NOMO-1 treated with dmso at 0.1 percent for 144 hours (cell line): ENCODE measurements around the gene CRADD.
"Not testable (repeated sequence)": the region's sequence is repeated elsewhere in the genome, so short reads cannot be mapped to it uniquely, and the experiment has no call there.

ENCODE experiments used
- DNase-seq: peaks from one replicate; lab custom pipeline; 2025; ENCODE audit not compliant: unreplicated experiment; lab: John Stamatoyannopoulos, UW

The CRADD gene

DNA sequence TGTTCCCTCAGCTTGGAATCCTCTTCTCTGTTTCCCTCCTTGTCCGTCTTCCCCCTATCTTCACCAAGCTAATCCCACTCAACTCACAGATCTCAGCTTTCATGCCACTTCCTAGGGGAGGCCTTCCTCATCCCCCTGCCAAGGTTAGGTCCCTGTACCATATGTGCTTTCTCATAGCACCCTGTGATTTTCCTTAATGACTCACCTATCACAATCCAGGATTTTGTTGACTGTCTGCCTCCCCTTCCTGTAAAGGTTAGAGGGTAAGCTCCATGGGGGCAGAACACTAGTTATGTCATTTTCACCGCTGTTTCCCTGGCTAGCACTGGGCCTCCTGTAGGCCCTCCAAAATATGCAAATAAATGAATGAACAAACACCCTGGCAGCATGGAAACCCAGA is 57.6 kb downstream of the CRADD start:
- no peak for DNase-seq

DNA sequence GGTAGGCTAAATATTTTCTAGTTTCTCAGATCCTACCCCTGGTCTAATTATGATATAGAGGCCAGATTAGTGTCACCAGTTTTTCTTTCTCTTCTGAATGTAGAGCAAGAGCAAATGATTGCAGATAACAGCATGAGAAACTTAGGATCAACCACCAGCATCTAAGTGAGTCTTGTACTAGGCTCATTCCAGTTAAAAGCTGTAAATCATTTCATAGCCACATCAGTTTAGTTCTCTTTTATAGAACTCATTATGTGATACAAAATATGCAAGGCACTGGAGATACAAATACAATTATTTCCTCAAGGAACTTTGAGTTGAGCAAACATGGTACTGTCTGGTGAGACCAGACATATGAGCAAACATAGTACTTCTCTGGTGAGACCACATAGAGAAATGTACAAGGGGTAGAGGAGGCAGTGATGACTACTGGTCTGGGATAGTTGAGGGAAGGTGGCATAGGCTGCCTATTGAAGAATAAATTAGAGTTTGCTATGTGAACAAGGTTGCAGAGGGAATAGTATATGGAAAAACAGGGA is 59.5 kb downstream of the CRADD start:
- no peak for DNase-seq

DNA sequence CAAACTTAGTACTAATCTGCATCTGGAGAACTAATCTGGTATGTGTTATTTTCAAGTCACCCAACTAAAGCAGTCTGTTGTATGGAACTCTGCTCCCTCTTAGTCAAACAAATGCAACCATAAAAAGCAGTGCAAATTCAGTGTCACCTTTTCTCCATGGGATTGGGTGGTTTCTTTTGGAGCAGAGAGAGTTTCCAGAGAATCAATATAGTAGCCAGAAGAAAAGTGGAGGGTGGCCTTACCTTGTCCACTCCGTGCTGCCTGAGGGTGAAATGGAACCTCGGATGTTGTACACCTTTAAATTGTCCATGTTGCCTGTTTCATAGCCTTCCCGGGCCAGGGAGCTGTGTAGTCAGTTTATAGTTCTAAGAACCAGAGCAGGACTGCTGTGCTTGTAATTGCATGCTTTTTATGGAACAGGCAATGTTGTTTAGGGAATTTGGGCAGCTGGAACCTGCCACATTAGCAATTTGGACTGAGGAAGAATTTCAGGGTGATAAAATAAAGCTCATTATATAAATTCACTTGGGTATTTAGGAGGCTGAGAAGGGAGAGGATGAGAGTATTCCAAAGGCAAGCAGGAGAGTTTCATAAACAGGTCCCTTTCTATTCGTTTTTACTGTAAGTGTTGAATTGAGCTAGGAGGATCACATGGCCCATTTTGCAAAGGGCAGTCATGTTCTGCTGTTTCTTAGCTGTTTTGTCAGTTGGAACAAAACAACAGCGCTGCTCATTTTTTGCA is 60.5 kb downstream of the CRADD start:
- DNase-seq, result no peak

DNA sequence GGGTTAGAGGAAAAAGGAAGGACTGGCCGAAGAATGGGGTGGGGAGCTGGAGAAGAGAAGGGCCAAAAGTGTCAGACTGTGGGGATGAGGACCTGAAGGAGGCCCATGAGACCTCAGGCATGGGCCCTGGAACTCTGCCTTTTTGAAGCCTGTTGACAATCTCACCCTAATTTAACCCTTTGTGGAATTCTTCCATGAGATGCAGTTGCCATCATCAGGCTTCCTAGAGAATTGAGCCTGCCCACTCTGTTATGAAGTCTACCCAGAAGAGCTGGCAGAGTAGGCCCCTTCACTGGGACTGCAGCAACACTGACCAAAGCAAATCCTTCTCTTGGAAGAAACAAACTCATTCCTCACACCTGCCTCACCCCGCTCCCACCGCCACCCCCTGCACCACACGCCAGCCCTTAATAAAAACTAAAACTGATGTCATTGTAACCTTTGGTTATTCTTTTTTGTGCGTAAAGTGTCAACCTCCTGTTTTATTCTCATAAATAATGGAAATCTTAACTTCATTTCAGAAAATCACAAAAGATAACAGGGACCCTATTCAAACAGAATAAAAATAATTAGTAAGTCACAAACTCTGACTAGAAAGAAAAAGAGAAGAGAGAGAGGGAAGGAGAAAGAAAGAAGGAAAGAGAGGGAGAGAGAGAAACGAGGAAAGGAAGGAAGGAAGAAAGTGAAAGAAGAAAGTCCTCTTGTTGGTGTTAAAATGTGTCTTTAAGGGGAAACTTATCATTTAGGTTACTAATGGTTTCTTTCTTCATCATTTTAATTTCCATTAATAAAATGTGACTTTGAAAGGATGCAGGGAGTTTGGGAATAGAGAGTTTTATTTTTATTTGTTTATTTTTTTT is 61.3 kb downstream of the CRADD start:
- DNase-seq, result no peak

DNA sequence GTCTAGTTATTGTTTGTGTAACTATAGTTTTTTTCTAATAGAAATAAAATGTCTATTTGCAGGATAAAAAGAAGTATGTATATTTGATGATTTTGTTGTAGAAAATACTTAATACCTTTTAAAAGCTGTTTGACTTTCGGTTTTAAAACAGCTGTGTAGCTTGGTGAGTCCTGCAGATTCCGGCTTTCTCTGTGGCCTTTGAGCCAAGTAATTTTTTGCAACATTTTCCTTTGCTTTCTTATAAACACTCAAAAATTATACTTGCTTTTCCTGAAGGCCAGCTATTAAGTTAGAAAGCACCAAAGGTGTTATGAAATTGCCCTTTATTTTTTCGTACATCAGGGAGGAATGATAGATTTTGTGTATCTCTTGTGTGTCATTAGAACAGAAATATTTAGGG is 63.6 kb downstream of the CRADD start:
- no peak for DNase-seq

DNA sequence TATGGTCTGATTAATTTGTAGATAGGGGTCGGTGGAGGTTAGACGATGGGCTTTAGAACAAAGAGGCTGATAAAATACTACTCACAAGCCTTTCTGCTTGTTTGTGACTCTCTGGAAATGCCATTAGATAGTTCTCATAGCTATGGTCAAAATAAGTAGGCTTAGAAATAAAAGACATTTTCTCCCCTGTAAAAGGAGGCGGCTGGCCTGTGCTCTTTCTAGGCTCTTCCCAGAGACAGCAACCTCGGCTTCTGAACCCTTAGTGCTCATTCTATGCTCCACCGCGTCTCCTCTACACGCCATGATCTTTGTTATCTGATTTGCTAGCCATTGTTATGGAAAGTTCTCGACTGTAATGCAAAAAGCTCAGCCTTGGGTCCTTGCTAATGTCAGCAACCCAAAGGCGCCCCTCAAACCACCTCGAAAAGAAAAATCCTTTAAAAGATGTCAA is 64.5 kb downstream of the CRADD start:
- no peak for DNase-seq

DNA sequence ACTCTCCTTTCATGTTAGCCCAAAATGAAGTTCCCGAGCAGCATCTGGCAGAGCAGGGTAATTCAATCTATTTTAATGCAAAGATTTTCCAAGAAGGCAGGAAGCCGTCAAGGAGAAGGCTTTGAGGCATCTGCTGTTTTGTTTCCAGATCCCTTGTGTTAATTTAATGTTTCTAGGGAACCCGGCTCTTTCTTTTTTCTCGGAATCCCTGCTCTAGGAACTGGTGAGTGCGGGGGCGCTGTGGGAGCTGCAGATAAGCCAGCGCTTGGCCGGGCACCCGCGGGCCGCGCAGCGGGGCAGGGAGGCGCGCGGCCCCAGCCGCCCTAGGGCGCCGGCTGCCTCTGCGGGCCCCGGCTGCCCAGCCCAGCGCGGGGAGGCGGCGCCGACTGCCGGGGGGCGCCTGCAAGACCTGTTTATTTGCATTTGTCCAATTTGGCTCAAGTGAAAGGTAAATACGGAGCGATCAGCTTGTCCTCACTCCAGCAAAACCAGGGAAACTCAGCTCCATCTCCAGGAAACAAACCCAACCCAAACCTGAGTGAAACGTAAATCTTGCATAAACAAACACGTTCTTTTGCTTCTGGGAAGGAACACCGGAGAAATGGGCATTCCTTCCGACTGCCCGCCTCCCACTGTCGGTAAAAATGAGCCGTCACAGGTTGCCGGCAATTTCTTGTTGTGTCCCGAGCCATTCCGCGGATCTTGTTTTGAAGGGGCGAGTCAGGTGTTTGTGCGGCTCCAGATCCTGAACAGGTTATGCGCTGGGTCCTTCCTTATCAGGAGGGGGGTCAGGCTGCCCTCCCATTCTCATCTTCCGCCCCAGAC is 65.1 kb downstream of the CRADD start:
- no peak for DNase-seq

DNA sequence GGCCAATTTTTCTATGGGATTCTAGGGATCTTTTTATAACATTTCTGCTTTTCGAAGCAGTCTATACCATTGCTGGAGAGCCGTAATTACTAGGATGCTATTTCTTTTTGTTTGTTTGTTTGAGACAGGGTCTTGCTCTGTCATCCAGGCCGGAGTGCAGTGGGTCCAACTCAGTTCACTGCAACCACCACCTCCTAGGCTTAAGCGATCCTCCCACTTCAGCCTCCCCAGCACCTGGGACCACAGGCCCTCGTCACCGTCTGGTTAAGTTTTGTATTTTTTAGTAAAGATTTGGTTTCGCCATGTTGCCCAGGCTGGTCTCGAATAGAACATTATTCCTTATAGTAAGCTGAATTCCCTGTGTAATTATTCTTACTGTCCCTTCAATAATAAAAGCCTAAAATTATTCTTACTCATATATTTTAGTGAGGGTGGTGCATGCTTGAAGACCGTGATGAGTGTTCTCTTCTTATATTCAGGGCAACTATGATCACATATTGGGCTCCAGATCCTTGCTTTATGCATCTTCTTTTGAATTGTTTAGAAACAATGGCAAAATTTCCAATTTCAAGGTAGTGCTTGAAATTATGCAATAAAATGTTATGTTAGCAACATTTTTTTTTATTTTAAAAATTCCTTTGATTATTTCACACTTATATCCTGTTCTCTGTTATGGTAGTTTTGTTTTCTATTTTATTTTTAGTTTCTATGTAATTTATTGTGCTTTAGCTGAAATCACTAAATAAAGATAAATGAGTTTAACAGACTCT is 66.2 kb downstream of the CRADD start:
- no peak for DNase-seq

DNA sequence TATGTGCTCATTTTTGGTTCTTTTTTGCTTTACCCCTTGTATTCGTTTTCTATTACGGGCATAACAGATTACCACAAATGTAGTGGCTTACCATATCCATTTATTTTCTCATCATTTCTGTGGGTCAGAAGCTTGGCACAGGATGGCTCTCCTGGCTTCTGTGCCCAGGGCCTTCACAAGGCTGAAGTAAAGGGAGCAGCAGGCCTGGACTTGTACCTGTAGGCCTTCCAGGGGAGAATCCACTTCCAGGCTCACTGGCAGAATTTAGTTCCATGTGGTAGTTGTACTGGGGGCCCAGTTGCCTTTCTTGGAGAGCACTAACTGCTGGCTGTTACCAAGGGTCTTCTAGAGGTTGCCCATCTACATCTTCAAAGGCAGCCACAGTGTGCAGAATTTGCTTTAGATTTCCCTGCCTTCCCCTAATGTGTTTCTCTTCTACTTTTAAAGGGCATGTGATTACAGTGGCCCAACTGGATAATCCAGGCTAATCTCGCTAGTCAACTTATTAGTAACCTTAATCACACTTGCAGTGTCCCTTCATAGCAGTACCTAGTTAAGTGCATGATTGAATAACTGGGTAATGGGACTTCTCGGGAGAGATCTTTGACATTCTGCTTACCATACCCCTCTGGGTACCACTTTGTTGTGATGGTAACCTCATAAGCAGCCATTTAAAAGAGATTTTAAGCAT is 67.0 kb downstream of the CRADD start:
- no peak for DNase-seq

DNA sequence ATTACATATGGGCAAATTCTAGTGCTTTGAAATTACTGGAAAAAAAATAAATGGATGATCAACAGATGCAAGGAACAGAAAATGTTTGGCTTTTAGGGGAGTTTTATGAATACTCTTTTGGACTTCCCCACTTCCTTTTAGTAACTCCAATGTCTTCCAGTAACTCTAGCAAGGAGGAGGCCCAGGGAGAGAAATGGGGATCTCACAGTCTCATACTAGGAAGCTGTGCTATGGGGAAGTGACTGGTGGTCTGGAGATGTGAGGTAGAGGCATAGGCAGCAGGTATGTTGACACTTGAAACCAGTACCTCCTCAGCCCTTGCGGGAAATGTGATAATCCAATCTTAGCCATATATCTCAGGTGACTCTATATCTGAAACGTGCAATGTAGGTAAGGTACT is 68.1 kb downstream of the CRADD start:
- DNase-seq, result no peak

DNA sequence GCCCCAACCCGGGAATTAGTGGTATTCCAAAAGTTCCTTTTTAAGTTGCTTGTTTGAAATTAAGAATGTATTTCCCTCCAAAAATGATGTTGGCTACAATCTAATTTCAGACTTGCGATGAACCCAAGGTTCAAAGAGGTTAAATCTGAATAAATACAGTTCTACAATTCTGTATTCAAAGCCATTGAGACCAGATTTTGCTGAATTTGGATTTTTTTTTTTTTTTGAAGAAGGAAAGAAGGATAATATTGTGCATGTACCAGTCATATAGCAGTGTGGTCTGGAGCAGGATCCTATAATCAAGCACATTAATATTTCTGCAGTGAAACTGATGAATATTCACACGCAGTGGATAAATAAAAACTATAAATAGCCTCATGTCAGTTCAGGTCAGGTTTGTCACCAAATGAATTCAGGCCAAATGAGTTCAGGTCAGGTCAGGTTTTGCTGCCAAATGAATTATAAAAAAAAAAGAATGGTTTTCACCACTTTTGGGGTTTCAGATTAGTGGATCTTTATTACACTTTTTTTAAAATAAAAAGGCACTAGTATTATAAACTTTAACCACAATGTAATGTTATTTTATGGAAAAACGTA is 69.5 kb downstream of the CRADD start:
- DNase-seq, result no peak

DNA sequence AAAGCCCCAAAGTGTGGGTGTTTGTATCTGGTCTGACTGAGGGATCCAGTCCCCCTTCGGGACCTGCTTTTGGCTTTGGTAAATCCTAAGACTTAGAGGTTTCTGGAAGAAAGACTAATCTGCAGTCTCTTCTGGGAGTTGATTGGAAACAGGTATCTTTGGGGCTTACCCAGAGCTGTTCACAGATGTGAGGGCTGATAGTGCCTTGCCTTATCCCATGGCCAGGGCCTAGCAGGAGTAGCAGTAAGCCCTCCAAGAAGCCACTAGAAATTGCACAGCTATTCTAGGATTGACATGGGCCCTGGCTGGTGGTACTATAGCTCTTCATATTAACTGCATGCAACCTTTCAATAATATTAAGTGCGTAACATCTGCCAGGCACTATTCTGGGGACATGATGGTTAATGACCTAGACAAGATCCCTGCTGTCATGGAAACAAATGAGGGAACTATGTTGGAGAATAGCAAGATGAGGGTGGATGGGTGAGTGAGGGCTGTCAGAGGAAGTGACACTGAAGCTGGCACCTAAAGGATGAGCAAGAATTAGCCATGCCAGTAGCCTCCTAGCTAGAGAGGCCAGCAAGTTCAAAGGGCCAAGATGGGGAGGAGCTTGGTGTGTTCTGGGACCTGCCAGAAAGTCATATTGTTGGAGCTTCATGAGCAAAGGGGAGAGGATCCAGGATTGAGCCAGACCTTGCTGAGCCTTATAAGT is 71.7 kb downstream of the CRADD start:
- no peak for DNase-seq

DNA sequence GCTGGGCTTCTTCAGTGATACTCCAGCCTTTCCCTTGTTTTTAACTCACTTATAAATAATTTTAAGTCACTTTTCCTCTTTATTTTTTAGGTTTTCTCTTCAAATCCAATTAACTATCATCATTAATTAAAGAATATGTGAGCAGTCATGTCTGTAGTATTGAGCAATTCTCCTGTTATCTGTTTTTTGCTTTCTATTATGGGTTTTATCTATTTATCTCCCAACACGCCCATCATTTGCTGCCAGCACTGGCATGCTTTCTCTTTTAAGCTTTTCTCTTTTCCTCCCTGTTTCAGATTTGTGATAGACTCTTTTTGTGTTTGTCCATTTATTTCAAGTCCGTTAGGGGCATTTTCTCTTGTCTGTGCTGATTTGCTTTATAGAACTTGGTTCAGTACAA is 72.3 kb downstream of the CRADD start:
- no peak for DNase-seq

DNA sequence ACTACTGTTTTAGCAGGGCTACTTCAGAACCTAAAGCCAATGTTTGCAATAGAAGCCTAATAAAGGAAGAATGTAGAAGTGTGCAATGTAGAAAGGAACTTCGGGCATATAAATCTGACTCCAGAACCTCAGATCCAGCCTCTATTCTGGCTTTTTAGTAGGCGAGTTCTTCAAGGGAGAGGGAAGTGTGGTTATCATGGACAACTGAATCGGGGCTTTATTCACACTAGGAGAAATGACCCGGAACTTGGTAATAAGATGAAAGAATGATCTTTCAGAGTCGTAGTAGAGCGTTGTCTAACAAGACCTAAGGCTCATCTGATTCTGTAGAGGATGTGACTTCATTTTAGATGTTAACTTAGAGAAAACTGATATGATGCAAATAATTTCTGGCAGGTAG is 72.9 kb downstream of the CRADD start:
- DNase-seq, result no peak

DNA sequence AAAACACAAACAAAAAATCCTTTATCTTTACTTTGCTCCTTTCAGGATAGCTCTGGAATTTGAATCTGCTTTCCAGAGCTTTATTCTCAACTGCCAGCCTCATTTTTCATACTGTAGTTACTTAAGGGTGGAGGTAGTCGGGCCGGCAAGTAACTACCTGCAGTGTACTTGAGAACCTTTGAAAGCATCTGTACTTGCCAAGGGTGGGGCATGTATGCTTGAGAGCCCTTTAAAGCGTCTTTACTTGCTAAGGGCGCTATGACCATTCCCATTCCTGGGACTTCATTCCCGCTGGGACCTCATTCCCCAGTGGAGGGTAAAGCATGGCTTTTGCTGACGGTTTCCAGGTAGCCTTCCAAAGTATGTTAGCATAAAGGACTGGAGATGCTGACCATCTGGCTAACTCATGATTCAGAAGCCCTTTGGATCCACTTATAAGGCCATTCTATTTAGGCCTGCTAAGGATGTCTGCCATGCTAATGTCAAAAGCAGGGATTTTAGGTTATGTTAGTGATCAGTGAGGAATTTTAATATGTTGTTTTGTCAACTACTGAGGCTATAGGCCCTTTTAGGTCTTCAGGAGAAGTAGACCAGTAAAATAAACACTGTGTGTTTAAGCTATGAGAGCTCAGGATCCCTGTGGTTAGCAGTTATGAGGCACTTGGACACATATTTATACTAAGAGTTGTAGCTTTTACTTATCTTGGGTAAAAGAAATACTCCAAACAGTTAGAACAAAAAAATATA is 74.9 kb downstream of the CRADD start:
- DNase-seq, result no peak

DNA sequence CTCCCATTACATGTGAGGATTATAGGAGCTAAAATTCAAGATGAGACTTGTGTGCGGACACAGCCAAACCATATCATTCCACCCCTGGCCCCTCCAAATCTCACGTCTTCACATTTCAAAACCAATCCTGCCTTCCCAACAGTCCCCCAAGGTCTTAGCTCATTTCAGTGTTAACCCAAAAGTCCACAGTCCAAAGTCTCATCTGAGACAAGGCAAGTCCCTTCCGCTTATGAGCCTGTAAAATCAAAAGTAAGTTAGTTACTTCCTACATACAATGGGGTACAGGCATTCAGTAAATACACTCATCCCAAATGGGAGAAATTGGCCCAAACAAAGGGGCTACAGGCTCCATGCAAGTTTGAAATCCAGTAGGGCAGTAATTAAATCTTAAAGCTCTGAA is 76.1 kb downstream of the CRADD start:
- DNase-seq, result no peak

DNA sequence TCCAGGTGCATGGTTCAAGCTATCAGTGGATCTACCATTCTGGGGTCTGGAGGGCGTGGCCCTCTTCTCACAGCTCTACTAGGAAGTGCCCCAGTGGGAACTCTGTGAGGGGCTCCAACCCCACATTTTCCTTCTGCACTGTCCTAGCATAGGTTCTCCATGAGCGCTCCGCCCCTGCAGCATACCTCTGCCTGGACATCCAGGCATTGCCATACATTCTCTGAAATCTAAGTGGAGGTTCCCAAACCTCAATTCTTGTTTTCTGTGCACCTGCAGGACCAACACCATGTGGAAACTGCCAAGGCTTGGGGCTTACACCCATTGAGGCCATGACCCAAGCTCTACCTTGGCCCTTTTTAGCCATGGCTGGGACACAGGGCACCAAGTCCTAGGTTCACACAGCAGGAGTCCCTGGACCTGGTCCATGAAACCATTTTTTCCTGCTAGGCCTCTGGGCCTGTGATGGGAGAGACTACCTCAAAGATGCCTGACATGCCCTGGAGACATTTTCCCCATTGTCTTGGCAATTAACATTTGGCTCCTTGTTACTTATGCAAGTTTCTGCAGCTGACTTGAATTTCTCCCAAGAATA is 76.8 kb downstream of the CRADD start:
- DNase-seq, result no peak

DNA sequence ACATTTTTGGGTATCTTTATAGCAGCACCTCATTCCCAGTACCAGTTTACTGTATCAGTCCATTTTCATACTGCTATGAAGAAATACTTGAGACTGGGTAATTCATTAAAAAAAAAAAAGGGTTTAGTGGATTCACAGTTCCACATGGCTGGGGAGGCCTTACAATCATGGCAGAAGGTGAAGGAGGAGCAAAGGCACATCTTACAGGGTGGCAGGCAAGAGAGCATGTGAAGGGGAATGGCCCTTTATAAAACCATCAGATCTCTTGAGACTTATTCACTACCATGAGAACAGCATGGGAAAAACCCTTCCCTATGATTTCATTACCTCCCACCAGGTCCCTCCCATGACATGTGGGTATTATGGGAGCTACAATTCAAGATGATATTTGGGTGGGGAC is 77.7 kb downstream of the CRADD start:
- not testable (repeated sequence) for DNase-seq
